Liver (tissue), 3 donors: ENCODE data around the gene RASA4B.
"Not testable (repeated sequence)": the region's sequence is repeated elsewhere in the genome, so short reads cannot be mapped to it uniquely, and the experiment has no call there.

ENCODE experiments used
- EGR1 ChIP-seq, 2 donors: IDR thresholded peaks; 2 replicates each; pipeline ENCODE4 v1.6.1; 2016 to 2018; ENCODE audit warnings: antibody characterized with exemption in 2 of 2, low read depth in 2 of 2
- RAD21 ChIP-seq, 2 donors: IDR thresholded peaks; 2 replicates each; pipeline ENCODE4 v1.6.1; 2016; ENCODE audit warnings: antibody characterized with exemption in 2 of 2, mild to moderate bottlenecking in 2 of 2
- SP1 ChIP-seq: IDR thresholded peaks from 2 replicates; pipeline ENCODE4 v1.6.1; 2018; ENCODE audit warnings: antibody characterized with exemption, mild to moderate bottlenecking
- TAF1 ChIP-seq: conservative IDR thresholded peaks from 2 replicates; pipeline ENCODE4 v1.6.1; 2016; ENCODE audit warnings: antibody characterized with exemption, mild to moderate bottlenecking
- TF ChIP-seq, protein P1 (sequence below): fragments of 150-350 bp; IDR thresholded peaks from 2 replicates; pipeline ENCODE4 v1.5.1; 2017; ENCODE audit warnings: improper control_type of control experiment, low read depth, low read length; ENCODE audit not compliant: missing input control
- TF ChIP-seq, protein P2 (sequence below): IDR thresholded peaks from 2 replicates; pipeline ENCODE4 v1.6.1; 2016; ENCODE audit warnings: antibody characterized with exemption
- TF ChIP-seq, protein P3 (sequence below): IDR thresholded peaks from 2 replicates; pipeline ENCODE4 v1.6.1; 2016; ENCODE audit warnings: antibody characterized with exemption
- donor health status: healthy.
- donor health status: healthy.

DNA sequence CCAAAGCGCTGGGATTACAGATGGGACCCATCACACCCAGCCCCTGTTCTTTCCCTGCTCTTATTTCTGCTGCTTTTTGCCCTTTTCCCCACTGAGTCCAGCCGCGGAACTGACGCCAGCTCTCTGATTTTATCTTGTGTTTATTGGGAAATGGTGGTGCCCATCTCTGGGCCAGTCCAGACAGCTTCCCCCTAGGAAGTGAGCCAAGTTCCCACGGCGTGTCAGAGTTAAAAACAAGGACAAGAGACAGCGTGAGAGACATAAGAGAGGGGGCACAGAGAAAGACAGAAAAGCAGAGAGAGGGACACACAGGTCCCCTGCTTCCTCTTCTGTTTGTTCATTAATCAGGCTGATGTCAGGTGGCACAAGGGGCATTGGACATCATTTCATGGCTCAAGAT, 14.0 kb upstream of the RASA4B start:
- not testable (repeated sequence) for TF ChIP-seq TAF1; EGR1 (IDR thresholded peaks at IDR 0.05; ENCODE audit: low read depth in 2 of 2); RAD21 (IDR thresholded peaks at IDR 0.05); SP1
- TF ChIP-seq, protein P1, sequence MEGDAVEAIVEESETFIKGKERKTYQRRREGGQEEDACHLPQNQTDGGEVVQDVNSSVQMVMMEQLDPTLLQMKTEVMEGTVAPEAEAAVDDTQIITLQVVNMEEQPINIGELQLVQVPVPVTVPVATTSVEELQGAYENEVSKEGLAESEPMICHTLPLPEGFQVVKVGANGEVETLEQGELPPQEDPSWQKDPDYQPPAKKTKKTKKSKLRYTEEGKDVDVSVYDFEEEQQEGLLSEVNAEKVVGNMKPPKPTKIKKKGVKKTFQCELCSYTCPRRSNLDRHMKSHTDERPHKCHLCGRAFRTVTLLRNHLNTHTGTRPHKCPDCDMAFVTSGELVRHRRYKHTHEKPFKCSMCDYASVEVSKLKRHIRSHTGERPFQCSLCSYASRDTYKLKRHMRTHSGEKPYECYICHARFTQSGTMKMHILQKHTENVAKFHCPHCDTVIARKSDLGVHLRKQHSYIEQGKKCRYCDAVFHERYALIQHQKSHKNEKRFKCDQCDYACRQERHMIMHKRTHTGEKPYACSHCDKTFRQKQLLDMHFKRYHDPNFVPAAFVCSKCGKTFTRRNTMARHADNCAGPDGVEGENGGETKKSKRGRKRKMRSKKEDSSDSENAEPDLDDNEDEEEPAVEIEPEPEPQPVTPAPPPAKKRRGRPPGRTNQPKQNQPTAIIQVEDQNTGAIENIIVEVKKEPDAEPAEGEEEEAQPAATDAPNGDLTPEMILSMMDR, result not testable (repeated sequence)
- TF ChIP-seq, protein P2, sequence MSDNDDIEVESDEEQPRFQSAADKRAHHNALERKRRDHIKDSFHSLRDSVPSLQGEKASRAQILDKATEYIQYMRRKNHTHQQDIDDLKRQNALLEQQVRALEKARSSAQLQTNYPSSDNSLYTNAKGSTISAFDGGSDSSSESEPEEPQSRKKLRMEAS, result not testable (repeated sequence)
- TF ChIP-seq, protein P3, sequence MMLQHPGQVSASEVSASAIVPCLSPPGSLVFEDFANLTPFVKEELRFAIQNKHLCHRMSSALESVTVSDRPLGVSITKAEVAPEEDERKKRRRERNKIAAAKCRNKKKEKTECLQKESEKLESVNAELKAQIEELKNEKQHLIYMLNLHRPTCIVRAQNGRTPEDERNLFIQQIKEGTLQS, result not testable (repeated sequence)
